H7 (cell line): Measurements from ENCODE around the gene TCF7L1. TPM values are rescaled to one million over a fixed set of nuclear protein-coding genes. Genes with fewer than 3 reads are reported as not detected.
A peak's percentile ranks its signal among the peaks of the same experiment; 100 is the strongest.

Experiments used
- DNase-seq: peaks from one replicate; pipeline ENCODE4 v3.0.0; 2012
- H3K27me3 ChIP-seq: 2 replicates; pipeline ENCODE4 v1.6.0; 2011; ENCODE audit warnings: mild to moderate bottlenecking, low read length; ENCODE audit not compliant: control insufficient read depth, insufficient read depth
- H3K36me3 ChIP-seq: replicated peaks from 2 replicates; pipeline ENCODE4 v1.5.1; 2011; ENCODE audit warnings: low read length; ENCODE audit not compliant: control insufficient read depth, insufficient read depth
- H3K4me3 ChIP-seq: 2 replicates; pipeline ENCODE4 v1.5.1; 2011; ENCODE audit warnings: low read depth, mild to moderate bottlenecking, control low read depth, low read length, moderate library complexity; ENCODE audit not compliant: insufficient read depth
- total RNA-seq: library from RNA; depleted of rRNA; stranded (reverse); fragments of >200 nt; shearing (Covaris generic); gene quantifications from 2 replicates; pipeline ENCODE4 v1.2.3, GENCODE V29; 2014

The TCF7L1 gene
- total RNA-seq, 1 experiment from 2014 or later, result 9.9 TPM

DNA sequence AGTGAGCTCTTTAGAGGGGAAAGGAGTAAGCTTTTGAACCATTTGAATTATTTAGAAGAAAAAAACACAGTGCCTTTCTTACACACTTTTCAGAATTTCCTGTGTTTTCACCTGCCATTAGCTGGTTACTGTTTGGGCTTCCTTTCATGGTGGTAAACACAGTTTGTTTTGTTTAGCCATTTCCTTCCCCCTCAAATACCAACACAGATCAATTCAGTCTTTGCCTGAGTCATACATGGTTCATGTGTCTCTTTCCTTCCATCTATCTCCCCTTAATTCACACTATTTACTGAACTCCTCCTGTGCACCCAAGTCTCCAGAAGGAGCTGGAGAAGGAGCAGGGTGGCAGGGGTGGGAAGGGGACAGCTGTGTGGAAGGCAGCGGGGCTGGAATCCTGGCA lies 45.0 kb downstream of the TCF7L1 start:
- no peak for DNase-seq
- H3K4me3 ChIP-seq, result no peak overlapping the region

DNA sequence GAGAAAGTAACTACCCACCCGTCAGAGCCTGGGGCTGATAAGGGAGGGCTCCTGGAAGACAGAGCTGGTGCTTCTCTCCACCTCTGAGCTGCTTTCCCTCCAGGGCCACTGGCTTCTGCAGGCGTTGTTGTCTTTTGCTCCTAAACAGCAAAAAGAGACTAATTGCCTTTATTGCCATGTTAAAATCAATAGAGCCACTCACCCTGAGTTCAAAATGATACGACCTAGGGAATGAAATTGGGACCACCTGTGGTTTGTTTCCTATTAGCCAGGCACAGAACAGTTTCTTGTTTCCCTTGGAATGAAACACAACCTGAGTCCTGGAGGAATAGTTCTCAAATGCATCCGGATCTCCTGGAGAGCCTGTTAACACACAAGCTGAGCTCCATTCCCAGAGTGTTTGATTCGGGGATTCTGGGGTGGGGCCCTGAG lies 45.8 kb downstream of the TCF7L1 start:
- Histone ChIP-seq H3K4me3 (no peak overlapping the region), H3K27me3 (no peaks in the 10 kb centered on the region), H3K36me3 (no peaks in the 10 kb centered on the region)
- DNase-seq, result no peak

More for the DNA sequence above, 45.0 kb downstream of the TCF7L1 start:
- Histone ChIP-seq H3K27me3 (no peaks in the 10 kb centered on the region), H3K36me3 (no peaks in the 10 kb centered on the region)

DNA sequence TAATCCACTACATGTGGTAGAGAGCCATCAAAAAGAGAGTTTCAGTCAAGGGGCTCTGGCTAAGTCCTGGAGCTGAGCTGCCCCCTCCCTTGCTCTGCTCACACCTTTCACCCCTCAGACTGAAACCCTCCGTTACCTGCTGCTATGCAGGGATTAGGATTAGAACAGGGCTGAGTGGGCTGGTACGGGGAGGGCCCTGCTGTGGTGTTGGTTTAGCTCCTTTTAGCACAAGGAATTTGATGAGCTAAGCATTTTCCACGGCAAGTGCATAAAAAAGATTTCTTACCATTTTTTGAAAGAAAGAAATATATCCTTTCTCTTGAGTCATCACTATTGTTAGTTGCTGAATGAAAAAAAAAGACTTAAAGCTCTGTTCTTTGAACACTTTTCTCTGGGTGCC lies 46.3 kb downstream of the TCF7L1 start:
- DNase-seq, result peak; percentile 60
- H3K36me3 ChIP-seq, result no peaks in the 10 kb centered on the region
- H3K27me3 ChIP-seq, result no peaks in the 10 kb centered on the region
- H3K4me3 ChIP-seq, result no peak overlapping the region

DNA sequence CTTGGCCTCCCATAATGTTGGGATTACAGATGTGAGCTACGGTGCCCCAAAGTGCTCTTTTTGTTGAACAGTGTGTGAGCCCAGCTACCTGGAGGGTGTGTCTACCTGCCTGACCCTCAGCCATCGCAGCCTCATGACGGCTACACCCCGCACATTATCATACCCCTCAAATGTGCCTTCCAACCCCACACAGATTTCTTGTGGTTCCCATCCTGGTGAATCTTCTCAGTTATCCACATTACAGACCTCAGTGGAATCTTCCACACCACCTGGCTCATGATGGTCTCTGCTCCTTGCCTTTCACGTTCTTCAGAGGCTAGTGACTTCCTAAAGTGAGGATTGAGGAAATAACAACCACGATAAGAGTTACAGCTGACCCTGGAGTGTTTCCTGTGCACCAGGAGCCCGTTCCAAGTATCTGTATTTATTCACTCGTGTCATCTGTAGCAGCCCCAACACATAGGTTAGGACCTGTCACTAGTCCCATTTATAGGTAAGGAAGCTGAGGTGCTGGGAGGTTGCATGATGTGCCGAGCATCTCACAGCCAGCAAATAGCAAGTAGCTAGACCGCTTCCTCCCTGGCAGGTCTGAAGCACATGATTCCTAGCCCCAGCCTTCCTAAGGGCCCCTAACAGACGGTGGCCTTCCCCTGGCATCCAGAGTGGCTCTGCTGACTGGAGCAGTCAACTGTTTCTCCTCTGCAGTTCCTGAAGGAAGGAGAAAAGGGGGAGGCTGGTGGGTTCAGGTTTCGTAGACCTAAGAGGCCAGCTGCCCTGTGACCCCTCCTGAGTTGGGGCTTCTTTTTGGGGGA lies 47.3 kb downstream of the TCF7L1 start:
- DNase-seq, result no peak
- H3K4me3 ChIP-seq, result no peak overlapping the region
- H3K36me3 ChIP-seq, result no peaks in the 10 kb centered on the region
- H3K27me3 ChIP-seq, result no peaks in the 10 kb centered on the region

DNA sequence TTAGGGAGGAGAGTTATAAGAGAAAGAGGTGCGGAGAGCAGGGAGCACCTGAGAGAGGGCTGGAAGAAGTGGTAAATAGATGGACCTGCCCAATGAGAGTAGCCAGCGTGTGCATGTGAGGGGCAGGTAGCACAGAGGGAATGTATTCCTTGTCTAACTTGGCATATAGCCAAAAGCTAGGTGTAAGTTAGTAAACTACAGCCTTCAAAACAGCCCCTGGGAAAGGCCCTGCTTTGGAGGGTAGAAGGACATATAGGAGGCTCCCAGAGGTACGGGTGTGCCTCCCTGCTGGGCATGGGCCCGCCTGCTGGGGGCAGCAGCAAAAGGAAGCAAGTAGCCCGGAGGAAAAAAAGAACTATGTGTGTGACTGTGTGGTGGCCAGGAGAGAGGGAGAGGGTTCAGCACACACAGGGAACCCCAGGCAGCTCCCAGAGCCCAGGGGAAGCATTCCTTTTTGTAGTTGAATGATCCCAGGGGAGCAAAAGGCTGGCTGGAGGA lies 48.0 kb downstream of the TCF7L1 start:
- Histone ChIP-seq H3K27me3 (no peaks in the 10 kb centered on the region), H3K36me3 (no peaks in the 10 kb centered on the region), H3K4me3 (no peak overlapping the region)
- DNase-seq, result no peak

DNA sequence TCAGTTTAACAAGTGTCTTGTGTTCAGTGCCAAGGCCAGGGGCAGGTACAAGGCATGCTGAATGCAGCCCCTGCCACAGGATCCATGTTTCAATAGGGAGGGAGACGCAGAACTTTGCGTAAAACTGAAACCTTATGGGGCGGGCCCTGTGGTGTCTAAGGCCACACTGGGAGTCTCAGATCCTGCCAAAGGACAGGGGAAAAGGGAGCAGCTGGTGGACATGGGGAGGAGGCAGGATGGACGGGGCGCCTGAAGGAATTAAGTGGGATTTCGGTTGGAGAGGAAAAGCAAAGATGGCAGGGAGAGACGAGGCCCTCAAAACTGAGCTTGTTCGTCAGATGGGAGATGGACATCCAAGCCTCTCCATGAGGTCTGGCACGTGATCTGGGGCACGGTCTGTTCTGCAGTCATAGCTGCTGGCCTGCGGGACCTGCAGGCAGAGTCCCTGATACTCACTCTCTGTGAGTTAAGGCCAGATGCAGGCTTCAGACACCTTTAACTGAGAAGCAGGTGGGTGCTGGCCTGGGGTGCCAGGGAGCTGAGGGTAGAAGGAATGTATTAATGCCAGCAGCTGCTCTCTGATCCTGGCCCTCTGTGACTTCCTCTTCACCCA lies 48.8 kb downstream of the TCF7L1 start:
- H3K4me3 ChIP-seq, result no peak overlapping the region
- H3K36me3 ChIP-seq, result no peaks in the 10 kb centered on the region
- DNase-seq, result no peak
- no peaks in the 10 kb centered on the region for H3K27me3 ChIP-seq

DNA sequence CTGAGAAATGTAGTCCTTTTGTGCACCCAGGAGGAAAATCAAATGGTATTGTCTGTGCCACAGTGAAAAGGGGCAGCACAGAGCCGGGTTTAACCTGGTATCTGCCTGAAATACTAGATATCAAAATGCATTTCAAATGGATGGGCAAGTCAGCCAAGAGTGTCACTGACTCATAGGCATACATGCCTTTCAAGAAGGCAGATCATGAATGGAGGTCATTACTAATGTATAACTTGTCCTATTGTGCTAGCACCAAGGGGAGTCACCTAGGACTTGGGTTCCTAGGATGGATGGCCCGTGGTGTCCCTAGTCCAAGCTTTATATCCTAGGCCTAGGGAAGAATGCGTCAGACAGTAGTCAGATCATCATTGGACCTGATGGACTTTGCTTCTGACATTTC lies 49.9 kb downstream of the TCF7L1 start:
- Histone ChIP-seq H3K36me3 (no peaks in the 10 kb centered on the region), H3K27me3 (no peaks in the 10 kb centered on the region), H3K4me3 (no peak overlapping the region)
- no peak for DNase-seq

DNA sequence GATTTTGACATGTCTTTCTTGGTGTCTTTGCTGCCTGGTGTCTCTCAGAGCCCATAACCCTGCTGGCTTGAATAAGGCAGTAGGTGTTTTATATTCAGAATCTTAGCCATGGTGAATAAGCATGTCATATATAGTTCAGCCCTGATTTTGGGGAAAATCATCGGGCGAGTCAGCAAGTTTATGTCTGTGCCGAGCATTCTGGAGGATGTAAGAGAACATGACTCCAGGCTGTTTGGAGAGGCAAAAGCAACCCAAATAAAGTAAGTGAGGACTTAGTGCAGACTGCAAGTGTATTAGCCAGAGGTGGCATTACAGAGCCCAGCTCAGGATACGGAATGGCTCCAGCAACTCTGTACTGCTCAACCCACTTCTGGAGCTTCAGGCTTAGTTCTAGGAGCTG lies 50.3 kb downstream of the TCF7L1 start:
- Histone ChIP-seq H3K27me3 (no peaks in the 10 kb centered on the region), H3K4me3 (no peak overlapping the region), H3K36me3 (no peaks in the 10 kb centered on the region)
- no peak for DNase-seq

DNA sequence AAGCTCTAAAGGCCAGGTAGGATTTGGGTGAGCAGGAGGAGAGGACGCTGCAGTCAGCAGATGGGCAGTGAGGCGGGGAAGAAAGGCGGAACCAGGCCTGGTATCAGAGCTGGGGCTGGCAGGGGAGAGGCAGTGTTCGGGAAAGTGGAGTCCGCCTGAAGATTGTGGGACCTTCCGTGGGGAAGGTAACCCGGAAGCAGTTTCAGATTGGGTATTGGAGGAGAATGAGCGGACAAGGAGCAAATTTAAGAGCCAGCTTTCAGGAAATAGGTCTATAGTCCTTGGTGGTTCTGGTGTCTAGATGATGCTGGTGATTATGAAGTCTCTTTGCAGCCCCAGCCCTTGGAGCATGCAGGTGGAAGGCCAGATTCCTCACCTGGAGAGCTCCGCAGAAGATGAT lies 51.0 kb downstream of the TCF7L1 start:
- no peak for DNase-seq
- Histone ChIP-seq H3K36me3 (no peaks in the 10 kb centered on the region), H3K27me3 (no peaks in the 10 kb centered on the region), H3K4me3 (no peak overlapping the region)

DNA sequence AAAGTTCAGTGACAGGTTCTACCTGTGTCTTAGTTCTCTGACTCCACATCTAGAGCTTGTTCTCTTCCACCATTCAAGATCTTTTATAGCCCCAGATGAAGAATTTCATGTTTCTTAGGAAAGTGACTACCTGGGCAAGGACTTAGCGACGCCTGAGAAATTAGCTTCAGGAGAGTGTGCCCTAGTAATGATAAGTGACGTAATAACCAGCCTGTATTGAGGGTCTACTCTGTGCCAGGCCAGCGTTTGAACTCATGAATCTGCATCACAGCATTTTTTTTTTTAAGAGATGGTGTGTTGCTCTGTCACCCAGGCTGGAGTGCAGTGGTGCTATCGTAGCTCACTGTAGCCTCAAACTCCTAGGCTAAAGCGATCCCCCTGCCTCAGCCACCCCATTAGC lies 51.8 kb downstream of the TCF7L1 start:
- H3K4me3 ChIP-seq, result no peak overlapping the region
- H3K27me3 ChIP-seq, result no peaks in the 10 kb centered on the region
- no peaks in the 10 kb centered on the region for H3K36me3 ChIP-seq
- no peak for DNase-seq

DNA sequence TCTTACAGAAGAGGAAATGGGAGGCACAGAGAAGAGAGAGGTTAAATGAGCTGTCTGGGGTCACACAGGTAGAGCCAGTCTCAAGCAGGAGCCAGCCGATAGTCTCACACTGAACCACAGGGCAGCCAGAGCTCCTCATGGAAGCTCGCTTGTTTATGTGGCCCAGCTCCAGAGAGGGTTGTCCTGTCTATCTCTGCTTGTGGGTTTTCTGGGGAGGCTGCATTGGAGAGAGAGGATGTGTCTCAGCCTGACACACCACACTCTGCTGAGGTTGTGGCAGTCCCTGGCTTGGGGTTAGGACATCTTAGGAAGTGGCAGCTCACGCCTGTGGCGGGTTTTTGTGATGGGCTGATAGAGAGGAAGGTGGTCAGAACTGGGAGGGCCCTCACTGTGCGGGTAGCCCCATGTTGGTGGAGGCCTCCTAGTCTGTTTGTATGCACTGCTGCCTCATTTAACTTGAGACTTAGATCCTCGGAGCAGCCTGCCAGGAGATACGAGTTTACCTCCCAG lies 52.3 kb downstream of the TCF7L1 start:
- Histone ChIP-seq H3K27me3 (no peaks in the 10 kb centered on the region), H3K4me3 (no peak overlapping the region), H3K36me3 (no peaks in the 10 kb centered on the region)
- no peak for DNase-seq

DNA sequence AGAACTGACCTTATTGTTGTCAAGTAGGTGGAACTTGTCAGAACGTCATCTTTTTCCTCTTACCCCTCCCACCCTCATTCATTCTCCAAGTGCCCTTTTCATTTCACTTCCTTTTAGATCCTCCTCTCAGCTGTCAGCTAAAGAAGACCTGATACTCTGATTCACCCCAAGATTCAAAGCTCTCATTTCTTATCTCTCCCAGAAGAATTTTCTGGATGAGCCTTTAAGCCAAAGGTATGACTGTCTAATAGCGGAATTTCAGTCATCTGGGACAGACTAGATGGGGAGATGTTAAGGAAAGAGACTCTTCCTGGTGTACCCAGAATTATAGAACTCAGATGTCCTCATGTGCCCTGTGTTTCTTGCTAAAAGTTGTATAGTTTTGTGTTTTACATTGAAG lies 53.9 kb downstream of the TCF7L1 start:
- Histone ChIP-seq H3K36me3 (no peaks in the 10 kb centered on the region), H3K27me3 (no peaks in the 10 kb centered on the region), H3K4me3 (no peak overlapping the region)
- DNase-seq, result no peak

DNA sequence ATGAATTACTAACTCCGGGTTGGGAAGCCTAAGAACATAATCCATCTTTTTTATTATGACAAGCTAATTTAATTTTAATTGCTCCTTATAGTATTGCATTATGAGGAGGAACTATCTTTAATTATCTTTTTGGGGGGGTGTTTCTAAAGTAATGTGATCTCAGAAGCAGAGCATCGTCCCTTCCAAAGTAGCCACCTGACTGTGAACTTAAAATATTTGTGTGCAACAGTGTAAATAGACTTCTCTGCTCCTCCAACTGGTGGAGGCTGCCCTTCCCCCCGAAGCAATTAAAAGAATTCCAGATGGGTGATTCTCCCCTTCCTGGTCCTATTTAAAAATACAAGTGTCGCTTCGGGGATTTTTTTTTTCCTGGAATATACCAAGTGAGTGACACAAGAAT lies 55.7 kb downstream of the TCF7L1 start:
- DNase-seq, result no peak
- H3K36me3 ChIP-seq, result no peaks in the 10 kb centered on the region
- no peaks in the 10 kb centered on the region for H3K27me3 ChIP-seq
- H3K4me3 ChIP-seq, result no peak overlapping the region

DNA sequence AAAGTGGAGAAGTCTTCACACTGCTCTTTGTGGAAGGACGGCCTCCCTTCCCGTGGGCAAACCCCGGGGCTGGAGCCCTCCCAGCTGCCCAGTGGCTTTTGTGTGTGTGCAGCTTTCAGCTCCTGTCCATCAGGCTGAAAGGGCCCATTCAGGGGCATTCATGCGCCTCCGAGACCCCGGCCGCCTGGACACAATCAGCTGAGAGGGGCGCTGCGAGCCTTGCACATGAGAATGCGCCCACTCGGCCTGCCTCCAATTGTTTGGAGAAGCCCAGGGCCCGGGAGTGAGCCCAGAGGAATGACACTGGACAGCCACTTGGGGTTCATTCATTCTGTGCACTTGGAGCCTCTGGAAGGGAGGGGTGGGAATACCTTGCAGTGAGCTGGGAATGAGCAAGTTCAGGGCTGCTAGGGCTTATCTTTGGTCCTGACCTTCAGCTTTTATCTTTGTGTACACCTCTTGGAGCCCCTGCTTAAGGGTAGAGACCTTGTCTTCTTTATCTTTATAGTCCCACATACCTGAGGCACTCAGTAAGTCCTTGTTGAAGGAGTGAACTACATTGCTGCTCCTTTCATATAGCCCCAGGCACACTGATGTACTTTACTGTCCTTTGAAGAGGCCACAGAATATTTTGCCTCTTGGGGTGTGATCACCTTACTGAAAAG lies 56.5 kb downstream of the TCF7L1 start:
- Histone ChIP-seq H3K36me3 (0 out of 2 replicates have a peak, but pooled peaks cover 1% of the 10 kb centered on the region), H3K4me3 (no peak overlapping the region), H3K27me3 (no peaks in the 10 kb centered on the region)
- DNase-seq, result no peak

DNA sequence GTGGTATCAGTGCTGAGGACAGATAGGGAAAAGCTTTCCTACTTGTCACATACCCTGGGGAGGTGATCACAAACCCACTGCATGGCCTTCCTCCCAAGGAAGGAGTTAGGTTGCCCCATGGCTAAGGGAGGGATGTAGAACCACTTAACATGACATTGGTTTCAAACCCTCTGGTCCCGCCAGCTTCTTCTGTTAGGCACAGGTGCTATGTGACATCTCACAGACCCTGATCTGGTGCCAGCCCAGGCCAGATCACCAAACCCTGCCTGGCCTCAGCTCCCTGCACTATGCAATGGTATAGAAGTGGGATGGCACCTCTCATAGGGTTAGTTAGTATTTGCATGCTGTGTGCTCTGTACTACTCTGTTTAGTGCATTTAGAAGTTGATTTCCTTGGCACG lies 58.0 kb downstream of the TCF7L1 start:
- no peak for DNase-seq
- Histone ChIP-seq H3K36me3 (0 out of 2 replicates have a peak, but pooled peaks cover 2% of the 10 kb centered on the region), H3K27me3 (no peaks in the 10 kb centered on the region), H3K4me3 (no peak overlapping the region)
